GM19372 (cell line): Measurements from ENCODE around the gene PSMC5.

Source experiments
- ATAC-seq: cut with Tn5 transposase; IDR thresholded peaks from one replicate; pipeline ENCODE4 v1.9.1; 2021; ENCODE audit warnings: mild to moderate bottlenecking, low read depth, moderate library complexity; ENCODE audit not compliant: unreplicated experiment

PSMC5 gene

DNA sequence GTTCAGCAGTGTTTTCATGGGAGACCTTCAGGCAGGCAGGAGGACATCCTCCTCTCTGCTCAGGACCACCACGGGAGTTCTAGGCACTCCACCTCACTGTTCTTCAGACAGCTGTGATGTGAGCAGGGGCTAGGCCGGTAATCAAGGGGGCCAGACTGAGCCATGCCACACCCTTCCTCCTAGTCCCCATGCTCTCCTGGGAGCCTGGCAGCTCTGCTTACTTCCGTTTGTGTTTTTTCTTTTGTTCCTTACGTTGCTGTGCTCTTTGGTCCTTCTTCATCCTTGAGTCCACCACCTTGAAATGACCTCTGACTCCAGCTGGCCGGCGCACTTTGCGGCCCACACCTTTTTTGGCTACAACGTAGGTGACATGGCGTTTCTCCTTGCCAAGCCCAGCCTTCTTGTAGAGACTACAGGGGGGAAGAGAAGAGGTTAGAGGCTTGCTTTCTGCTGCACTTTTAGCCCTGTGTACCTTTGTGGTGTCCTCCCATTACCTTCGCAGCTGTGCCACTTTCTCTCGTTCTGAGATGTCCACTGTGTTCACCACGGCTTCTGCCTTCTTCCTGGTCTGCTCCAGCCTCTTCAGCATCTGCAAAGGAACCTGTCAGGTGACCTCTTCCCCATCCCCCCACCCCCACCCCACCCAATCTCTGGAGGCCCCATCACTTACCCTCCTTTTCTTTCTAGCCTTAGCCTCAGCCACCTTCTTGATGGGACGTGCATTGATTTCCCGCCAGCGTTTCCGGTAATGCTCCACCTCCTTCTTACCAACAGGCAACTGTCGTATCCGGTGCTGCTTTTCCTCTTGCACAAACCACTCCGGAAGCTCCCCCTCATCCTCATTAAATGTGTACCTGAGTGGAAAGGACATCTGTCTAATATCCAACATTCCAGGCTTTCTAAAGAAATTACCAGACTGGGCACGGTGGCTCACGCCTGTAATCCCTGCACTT, 7.4 kb upstream of the PSMC5 start:
- ATAC-seq: no peak

DNA sequence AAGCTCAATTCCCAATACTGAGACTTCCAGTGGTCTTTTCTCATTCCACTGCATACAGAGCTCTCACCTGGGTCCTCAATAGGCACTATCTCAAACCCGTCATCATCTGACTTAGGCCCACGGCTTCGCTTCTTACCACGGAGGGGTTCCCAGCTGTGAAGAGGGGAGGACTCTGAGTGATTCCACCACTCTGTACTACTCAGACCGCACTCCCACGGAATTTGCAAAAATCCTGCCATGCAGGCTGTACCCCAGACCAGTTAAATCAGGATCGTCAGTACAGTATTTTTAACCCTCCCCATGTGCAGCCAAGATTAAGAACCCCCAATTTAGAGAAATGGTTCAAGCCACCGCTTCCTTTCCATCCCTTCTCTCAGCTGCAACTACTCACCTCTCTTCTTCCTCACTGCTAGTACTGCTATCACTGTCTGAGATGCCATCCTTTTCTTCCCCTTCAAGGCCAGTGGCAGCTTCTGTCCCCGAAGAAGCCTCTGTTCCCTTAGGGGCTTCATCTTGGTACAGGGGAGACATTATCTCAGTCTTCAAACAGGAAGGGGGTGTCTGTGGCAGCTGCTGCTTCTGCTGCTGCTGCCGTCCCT, 6.2 kb upstream of the PSMC5 start:
- ATAC-seq: no peak

DNA sequence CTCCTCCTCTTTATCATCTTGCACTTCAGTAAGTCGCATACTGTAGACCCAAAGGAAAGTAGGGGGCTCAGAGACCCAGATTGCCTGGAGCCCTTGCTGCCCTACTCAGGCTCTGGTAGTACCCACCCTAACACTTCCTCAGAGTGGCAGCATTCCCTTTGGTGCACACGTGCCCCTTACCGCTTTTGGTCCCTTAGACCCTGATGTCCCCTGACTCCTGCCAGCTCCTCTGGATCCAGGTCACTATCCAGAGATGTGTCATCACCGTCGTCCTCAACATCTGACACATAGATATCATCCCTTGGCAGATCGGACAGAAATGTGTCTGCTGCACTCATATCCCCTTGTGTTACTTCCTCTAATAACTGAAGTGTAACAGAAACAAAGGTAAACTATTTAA, 5.4 kb upstream of the PSMC5 start:
- no peak for ATAC-seq

DNA sequence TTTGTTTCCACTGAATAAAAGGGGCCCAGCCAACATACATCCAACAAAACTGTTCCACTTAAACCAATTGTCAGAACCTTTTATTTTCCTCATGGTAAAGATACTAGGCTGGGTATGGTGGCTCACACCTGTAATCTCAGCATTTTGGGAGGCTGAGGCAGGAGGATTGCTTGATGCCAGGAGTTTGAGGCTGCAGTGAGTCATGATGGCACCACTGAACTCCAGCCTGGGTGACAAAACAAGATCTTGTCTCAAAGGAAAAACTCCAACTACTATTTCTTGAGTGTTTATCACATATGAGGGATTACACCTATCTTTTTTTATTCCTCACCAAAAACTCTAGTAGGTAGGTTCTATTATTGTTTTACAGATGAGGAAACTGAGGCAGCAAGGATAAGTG, 4.7 kb upstream of the PSMC5 start:
- ATAC-seq: no peak

DNA sequence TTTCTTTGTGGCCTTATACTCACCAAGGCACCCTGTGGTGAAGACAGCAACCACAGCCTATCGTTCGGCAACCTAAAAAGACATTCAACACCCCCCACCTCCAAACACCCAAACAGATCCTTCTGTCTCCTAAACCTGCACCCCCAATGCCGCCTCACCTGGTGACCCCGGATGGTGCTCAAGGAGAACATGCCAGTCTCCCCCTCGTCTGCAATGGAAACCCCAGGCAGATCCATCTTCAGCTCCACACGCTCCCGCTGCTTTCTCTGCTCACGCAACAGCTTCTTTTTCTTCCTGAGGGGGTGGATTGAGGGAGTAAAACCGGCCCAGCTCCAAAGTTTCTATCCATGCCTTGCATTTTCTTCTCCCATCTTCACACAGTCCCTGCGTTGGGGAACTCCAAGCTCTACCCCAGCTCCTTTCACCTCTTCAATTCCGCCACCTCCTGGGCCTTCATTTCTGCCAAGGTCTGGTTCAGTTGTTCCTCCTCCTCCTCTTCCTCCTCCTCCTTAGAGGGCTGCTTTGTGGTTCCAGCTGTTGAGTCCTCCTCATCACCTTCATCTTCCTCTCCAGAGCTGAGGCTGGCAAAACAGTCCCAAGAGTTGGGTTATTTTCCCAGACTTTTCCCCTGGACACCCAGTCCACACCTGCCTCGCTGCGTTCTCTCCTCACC, 3.4 kb upstream of the PSMC5 start:
- no peak for ATAC-seq

- no peak for ATAC-seq
Measured at GRCh38 chr17:63824362-63824761, 2.9 kb upstream of the PSMC5 start.

DNA sequence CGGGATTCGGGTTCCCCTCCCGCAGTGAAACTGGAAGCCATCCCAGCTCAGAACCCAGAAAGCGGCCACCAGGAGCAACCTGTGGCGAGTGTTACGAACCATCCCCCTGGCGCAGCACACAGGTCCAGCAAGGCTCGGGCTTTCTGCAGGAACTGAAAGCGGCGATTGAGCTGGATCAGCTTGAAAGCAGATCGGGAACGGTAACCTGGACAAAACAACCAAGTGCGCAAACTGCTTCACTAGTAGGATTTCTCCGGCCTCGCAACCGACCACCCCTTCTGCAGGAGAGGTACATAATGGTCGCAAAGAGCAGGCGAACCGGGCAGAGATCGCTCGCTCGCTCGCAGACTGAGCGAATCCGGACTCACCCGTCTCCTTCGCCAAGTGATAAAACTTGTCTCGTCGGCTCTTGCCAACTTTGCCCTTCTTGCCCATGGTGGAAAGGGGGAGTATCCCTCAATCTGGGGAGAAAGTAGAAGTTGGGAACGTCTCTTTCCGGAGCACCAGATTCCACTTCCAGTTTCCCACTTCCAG, 696 bp upstream of the PSMC5 start:
- no peak for ATAC-seq

DNA sequence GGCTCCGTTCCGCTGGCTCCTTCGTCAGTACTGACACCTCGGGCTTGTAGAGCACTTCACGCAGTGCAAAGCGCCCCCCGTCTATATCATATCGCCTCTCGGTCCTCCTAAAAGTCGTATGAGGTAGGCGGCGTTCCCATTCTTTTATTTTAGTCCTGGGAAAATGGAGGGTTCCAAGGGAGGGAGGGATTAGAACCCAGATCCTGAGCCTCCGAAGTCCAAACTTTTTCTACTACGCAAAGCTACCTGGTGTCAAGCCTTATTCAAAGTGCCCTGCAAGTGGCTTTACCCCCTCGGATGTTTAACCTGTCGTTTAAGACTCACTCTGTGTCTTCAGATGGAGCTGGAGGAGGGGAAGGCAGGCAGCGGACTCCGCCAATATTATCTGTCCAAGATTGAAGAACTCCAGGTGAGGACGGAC, 580 bp downstream of the PSMC5 start:
- ATAC-seq: no peak

DNA sequence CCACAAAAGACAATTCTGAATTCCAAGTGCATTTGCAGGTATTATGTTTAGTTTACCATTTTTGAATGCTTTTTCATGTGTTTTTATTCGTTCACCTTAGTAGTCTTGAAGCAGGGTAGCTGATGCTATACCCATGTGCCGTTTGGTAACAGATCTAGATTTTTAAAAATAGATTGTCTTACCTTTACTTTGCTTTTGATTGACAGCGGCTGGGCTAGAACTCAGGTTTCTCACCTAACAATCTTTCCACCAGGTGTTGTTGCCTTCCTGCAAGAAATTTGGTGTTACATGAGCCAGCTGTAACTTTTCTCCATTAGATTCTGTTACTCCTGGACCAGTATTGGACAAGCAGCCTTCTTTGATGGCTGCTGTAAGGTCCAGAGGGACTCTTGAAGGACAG, 1.7 kb downstream of the PSMC5 start:
- ATAC-seq: no peak

- ATAC-seq: no peak
Measured at GRCh38 chr17:63830278-63830677, 3.0 kb downstream of the PSMC5 start.

DNA sequence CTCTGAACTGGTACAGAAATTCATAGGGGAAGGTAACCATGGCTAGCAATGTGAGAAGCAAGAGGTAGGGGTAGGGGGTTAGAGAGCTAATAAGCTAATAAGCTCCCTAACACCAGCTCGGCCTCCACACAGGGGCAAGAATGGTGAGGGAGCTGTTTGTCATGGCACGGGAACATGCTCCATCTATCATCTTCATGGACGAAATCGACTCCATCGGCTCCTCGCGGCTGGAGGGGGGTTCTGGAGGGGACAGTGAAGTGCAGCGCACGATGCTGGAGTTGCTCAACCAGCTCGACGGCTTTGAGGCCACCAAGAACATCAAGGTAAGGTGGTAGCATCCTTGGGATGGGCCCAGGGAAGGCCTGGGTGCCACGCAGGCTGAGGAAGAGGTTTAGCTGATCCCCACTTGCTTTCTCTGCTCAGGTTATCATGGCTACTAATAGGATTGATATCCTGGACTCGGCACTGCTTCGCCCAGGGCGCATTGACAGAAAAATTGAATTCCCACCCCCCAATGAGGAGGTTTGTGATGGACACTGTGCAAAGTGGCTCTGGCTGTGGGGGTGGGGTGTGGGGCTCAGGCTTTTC, 3.8 kb downstream of the PSMC5 start:
- ATAC-seq: no peak

GRCh38 chr17:63831505-63831904, 4.3 kb downstream of the PSMC5 start:
- ATAC-seq: no peak

DNA sequence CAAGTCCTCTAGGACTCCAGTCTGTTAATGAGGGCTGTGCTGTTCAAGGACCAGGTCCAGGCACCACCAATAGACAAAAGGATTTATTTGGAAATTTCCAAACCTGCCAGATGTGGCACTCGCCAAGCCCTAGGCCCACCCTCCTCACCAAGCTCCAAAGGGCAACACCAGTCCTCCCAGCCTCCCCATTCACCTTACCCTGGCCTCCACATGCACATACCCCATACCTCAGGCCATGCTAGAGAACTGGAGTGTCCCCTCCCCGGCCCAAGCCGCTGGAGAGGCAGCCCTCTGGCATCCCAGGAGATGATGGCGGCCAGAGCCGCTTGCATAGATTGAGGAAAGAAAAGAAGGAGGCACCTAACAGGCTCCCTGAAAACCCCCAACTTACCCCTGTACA, 4.8 kb downstream of the PSMC5 start:
- ATAC-seq: no peak

DNA sequence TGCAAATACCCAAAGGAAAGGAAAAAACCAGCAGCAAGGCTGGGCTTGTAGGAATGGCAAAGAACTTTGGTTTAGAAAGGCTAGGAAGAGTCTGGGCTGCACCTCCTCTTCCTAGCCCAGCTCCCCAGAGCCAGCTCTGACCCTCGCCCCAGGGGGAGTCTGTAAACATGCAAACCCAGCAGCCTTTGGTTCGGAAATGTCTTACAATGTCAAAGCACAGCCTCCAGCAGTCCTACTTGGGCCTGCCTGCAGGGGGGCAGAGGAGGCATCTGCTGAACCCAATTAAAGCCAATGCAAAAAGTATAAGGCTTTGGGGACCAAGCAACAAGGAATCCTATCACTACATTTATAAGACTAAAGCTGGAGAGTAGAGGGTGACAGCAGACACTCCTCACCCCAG, 5.2 kb downstream of the PSMC5 start:
- no peak for ATAC-seq

DNA sequence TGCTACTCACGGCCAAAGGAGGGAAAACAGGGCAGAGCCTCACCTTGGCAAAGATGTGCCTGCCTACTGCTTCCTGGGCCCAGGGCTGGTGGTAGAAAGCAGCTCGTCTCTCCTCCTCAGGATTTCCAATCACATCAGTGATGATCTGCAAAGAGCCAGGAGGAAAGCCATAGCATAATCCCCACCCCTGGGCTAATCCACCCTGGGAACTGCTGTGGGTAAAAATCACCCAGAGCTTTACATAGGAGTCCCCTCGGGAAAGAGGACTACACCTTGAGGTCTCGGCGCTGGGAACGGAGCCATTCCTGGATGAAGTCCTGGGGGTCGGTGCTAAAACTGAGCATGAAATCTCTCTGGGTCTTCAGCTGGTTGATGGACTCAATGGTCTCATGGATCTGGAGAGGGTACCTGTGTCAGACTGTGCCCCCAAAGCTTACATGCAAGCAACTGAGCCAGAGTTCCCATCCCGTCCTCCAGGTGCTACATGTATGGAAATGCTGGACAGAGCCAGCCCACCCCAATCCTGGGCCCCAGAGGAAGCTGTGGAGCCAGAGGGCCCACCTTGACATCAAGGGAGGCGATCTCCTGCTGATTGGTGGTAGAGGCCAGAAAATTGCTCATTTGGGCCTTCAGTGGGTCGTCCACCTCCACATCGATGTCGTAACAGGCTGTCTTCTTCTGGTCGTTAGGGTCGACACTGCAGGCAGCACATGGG, 6.0 kb downstream of the PSMC5 start:
- no peak for ATAC-seq

DNA sequence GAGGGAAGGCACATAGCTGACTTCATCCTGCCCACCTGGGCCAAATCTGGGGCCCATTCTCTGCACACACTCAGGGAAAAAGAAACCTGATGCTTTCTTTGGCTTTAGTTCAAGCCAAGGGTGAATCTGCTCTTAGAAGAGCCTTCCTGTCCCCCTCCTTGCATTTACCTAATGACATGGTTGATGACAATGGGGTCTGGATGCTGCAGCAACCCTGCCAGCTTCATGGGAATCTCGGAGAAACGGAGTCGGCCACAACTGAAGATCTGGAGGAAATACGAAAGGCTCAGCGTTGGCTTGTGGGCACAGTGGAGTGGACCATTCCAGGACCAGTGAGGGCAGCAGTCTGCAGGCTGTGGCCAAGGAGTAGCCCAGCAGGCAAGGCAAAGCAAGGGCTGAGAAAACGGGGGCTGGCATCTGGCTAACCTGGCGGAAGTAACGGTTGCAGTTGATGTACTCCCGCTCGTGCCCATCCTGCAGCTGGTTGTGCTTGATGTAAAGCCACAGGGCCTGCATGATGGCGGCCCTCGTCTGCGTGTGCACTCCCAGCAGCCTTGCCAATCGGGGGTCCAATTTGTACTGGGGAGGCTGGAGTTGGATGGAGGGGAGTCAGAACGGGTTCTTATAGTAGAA, 6.6 kb downstream of the PSMC5 start:
- no peak for ATAC-seq

DNA sequence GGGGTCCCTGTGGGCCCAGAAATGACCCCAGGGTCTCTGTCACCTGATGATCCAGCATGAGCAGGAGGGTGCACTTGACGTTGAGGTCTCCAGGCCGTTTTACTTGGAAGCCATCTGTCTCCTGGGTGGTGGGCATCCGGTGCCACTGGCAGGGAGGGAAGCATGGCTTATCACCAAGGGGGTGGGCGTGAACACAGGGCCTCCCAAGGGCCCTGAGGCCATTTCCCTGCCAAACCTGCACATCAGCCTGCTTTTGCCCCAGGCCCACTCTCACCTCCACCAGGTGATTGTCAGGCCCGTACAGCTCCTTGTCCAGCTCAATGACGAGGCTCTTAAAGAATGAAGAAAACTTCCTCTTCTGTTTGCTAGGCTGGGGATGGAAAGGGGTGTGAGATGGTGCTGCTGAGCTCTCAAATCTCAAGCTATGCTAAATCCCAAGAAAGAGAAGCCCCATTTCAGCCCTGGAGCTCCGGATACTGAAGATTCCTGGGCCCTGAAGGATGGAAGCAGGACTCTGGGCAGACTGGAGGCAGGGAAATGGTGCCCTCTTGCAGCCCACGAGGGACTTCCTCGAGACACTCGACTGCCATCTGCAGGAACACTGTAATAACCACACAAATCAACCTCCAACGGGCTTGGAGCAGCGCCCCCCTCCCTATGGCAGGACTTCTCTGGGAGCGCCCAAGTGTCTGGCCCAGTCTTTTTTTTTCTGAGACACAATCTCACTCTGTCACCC, 7.4 kb downstream of the PSMC5 start:
- ATAC-seq: no peak

DNA sequence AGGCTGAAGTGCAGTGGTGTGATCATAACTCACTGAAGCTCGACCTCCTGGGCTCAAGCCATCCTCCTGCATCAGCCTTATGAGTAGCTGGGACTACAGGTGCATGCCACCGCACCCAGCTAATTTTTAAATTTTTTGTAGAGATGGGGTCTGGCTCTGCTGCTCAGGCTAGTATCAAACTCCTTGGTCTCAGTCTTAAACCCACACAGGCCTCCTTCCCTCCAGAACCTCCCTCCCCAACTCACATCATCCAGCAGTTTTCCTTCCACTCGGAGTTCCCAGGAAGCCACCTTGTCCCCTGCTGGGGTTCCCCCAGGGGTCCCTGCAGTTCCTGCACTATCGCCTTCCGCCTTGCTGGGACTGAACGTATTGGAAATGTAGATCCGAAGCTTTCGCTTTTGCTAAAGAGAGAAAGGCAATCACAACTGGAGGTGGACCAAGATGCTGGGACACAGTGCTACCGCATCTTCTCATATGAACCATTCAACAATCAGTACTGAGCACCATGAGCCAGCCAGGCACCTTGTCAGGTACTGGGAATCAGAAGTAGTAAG, 8.0 kb downstream of the PSMC5 start:
- no peak for ATAC-seq

DNA sequence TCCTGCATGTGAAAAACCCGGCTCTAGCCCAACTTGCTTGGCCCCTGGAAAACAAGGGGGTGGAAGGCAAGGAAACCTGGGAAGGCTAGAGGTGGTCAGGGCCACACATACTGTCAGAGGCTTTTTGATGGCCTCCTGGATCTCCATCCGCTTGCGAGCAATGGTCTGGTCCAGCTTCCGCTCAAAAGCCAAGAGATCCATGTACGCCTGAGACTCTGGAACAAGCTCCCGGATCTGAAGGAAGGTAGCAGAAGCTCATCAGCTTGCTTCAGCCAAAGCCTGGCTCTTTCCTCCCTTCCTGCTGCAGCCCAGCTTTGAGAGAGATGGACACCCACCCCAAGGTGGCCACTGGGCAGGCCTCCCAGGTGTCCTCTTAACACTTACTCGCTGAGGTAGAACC, 9.6 kb downstream of the PSMC5 start:
- no peak for ATAC-seq
